Effector CD8-positive, alpha-beta T cell (primary cell): ENCODE data around the gene CCR1.
"Not testable (repeated sequence)": the region's sequence is repeated elsewhere in the genome, so short reads cannot be mapped to it uniquely, and the experiment has no call there.

Source experiments
- DNase-seq: peaks from one replicate; lab custom pipeline; 2025; lab: John Stamatoyannopoulos, UW

The CCR1 gene

GRCh38 chr3:46212101-46212500 lies 4.0 kb upstream of the CCR1 start:
- DNase-seq = no peak

GRCh38 chr3:46209746-46210470 lies 1.8 kb upstream of the CCR1 start:
- no peak for DNase-seq

DNA sequence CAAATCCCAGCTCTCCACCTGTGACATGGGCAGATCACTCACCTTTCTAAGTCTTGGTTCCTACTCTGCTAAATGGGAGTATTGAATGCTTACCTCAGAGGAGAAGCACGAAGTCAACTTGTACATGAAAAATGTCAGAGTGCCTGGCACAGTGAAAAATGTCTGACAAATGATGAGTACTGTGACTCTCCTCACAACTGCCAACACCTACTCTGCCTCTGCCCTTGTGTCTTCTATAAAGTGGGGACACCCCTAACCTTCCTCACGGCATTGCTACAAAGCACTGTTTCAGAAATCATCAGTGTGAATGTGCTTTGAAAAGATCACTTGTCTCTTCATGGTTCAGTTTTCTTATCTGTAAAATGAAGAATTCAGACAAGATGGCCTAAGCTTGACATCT lies 940 bp upstream of the CCR1 start:
- no peak for DNase-seq

GRCh38 chr3:46207514-46207913 lies 599 bp downstream of the CCR1 start:
- DNase-seq = not testable (repeated sequence)

DNA sequence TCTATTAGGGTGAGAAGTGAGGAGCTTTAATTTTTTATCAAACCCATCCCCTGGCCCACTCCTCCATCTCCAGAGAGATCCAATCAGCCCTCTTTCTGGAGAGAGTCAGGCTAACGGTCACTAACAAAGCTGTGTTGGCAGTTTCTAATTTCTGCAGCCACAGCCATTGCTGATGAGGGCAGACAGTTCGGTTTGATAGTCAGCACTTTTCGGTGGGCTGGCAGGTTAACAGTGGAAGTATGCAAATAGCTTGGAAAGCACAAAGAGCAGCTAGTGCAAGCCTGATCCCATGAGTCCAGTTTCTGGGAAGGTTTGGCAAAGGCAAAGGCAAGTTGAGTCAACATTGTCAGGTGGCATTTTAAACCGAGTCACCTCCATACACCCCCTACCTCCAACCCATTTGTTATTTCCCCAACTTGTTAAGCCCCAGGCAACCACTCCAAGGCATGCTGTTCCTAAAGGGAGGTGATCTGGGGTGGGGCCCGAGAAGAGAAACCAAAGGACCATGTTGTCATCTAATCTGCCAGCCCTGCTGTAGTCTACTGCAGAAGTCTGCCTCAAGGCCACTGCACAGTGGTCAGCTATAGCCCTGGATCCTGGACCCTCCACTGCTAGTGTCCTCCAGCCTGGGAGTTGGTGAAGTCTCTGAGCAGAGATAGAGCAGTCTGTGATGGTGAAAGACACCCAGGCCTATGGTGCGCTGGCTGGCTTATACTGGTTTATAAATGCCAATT lies 1.7 kb downstream of the CCR1 start:
- no peak for DNase-seq

GRCh38 chr3:46205286-46205960 lies 2.7 kb downstream of the CCR1 start:
- DNase-seq = no peak

GRCh38 chr3:46203681-46204080 lies 4.4 kb downstream of the CCR1 start:
- no peak for DNase-seq

DNA sequence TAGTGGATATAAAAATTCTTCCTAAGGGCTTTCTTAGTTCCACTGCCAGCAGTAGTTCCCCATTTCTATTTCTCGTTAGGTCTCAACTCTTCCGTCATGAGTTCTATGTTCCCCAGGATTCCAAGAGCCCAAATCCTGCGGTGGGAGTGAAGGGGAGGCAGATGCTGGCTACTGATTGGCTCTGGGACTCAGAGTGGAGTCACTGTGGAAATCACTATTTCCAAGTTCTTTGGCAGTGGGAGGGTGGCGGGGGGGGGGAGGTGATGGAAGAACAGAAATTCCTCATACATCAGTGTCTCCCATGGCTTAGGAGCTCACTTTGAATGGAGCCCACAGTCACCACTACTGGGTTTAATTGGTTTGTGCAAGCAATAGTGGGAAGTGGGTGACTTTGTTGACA lies 5.6 kb downstream of the CCR1 start:
- no peak for DNase-seq

DNA sequence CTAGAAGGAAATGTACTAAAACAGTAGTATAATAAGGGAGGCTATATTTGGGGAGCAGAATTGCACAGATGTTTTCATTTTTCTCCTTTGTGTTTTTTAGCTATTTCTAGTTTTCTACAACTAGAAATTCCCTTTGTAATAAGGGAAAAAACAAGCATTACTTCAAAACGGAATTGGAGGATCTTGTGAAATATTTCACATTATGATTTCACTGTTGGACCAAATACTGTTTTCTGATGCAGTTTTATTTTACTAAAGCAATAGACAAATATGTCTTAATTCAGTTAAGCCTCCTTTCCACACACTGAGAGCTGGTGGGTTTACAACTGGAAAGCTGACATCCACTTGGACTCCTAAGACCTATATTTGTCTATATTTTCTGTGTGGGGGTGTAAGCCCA lies 7.3 kb downstream of the CCR1 start:
- no peak for DNase-seq

DNA sequence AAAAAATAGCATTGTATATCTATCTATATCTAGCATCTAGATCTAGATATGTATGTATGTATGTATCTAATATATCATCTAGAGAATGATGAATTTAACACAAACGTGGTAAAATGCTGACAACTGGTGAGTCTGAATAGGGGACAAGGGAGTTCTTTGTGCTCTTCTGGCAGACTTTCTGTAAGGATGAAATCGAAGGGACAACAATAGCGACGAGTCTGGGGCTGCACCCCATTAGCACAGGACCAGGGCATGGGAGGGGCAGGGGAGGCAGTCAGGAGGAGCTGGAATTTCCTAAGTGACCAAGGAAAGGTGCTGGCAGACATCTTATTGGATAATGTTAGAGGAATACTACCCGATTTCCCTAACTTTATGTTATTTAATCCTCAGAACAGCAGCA lies 7.9 kb downstream of the CCR1 start:
- DNase-seq = no peak

DNA sequence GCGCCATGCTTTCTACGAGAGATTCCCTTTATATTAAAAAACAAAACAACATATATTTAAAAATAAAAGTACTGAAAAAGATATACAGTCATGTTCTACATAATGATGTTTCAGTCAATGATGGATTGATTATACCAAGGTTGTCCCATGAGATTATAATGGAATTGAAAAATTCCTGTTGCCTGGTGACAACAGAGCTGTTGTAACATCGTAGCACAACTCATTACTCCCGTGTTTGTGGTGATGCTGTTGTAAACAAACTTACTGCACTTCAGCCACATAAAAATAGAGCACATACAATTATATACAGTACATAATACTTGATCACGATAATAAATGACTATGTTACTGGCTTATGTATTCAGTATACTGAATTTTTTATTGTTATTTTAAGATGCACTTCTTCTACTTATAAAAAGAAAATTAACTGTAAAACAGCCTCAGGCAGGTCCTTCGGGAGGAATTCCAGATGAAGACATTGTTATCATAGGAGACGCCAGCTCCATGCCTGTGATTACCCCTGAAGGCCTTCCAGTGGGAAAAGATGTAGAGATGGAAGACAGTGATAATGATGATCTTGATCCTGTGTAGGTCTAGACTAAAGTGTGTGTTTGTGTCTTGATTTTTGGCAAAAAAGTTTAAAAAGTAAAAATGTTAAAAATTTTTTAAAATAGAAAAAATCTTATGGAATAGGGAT lies 11.7 kb downstream of the CCR1 start:
- no peak for DNase-seq

DNA sequence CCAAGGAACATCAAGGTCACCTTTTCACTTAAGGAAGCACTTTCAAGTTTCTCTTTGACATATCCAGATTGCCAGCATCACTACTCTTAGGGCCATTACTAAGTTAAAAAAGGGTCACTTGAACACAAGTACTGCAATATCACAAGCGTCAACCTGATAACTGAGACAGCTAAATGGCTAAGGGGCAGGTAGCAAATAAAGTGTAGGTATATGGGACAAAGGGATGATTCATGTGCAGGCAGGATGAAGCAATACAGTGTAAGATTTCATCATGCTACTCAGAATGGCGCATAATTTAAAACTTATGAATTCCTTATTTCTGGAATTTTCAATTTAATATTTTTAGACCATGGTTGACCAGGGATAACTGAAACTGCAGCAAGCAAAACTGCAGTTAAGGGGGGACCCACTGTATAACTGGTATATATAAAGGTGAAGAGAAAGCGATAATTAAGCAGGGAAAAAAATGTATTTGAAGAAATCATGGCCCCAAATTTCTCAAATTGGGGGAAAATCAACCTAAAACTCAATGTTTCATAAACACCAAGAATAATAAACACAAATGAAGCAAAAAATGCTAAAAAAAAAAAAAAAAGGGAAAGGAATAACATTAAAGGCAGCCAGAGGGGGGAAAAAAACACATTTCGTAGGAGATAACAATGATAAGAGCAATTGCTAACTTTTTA lies 13.1 kb downstream of the CCR1 start:
- no peak for DNase-seq

DNA sequence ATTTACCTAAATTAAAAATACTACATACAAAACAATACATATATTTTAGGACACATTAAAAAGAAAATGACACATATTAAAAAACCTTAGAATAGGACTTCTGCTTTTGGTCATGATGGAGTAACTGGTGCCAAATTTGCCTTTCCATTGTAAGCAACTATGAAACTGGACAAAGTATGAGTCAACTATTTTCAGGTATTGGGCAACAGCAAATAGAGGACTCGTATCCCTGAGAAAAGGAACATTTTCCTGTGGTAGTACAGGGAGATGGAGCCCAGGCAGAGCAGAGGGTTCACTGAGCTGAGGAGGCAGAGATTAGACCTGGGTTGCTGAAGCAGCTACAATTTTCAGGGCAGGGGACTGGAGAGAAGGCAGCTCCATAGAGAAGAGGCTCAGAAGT lies 14.7 kb downstream of the CCR1 start:
- DNase-seq = no peak

GRCh38 chr3:46192939-46193338 lies 15.2 kb downstream of the CCR1 start:
- DNase-seq = no peak

DNA sequence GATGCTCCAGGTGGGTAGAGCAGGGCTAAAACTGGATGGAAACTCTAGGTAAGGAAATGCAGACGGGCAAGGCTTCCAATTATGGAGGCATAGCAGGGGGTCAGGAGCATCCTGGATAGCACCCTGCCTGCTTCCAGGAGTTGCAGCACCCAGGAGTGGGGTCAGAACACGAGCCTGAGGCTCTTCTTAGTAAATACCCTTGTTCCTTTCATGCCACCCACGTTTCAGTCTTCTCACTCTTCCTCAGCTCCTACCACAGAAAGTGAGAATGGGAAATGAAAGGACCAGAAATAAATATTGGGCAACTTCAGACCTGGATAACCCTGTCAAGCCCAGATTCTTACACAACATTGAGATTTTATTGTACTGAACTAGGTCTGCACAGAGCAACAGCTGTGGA lies 16.4 kb downstream of the CCR1 start:
- no peak for DNase-seq

GRCh38 chr3:46188708-46189107 lies 19.4 kb downstream of the CCR1 start:
- DNase-seq = no peak

DNA sequence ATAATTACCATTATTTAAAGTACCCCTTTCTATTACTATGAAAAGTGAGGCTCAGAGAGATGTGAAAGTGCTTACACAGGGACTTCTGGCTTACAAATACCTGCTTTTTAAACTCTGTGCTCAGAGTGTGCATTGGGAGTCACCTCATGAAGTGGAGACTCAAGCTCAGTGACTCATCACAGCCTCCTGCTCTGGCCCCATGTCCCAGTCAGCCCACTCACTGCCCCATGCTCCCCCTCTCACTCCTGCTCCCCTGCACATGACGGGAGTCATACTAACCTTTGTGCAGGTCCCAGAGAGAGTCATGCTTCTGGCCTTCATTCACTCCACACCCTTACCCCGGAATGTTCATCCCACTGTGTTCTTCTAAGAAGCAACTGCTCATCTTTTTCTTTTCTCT lies 20.2 kb downstream of the CCR1 start:
- no peak for DNase-seq

- no peak for DNase-seq
Observed at GRCh38 chr3:46187341-46187700, 20.8 kb downstream of the CCR1 start.

GRCh38 chr3:46186471-46187340 lies 21.4 kb downstream of the CCR1 start:
- DNase-seq = no peak

- no peak for DNase-seq
Observed at GRCh38 chr3:46184469-46184868, 23.6 kb downstream of the CCR1 start.

DNA sequence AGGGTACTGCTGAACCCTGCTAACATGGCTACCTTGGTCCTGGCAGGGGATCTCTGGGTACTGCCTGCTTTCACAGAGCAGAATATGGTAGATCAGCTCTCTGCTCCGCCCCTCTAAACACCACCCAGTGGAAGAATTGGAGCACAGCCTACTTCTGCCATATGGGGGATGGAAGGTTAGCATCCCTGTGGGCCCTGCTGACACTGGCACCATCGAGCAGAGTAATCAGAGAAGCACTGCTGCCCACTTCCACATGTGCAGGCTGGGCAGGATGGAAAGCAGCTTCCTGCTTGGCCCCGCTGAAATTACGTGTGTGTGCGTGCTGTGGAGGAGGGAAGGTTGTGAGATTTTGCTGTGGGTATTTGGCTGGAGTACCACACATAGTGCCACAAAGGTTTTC lies 24.8 kb downstream of the CCR1 start:
- no peak for DNase-seq
